Inflammatory macrophage (primary cell): Measurements from ENCODE around the gene GUCD1.
"Not testable (repeated sequence)": the region's sequence is repeated elsewhere in the genome, so short reads cannot be mapped to it uniquely, and the experiment has no call there.

ENCODE experiments used
- DNase-seq, 2 donors: peaks; one replicate each; pipeline ENCODE4 v3.0.0-alpha.2; 2020 to 2022

Gene GUCD1

DNA sequence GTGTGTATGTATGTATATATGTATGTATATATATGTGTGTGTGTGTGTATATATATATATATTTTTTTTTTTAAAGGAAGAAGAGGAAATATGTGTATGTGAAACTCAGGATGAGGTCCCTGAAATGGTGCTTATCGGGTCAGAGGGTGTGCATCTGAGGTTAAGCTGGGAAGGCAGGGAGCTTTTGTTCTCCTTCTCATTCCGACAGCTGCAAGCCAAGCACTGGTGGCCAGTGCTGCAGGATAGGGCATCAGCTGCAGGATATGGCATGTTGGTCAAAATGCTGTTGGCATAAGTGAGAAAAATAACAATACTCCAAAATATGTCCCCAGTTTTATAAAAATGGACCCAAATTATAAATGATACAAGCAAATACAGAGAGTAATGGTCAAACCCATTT is 8.3 kb upstream of the GUCD1 start:
- DNase-seq = no peak

GRCh38 chr22:24559471-24559870 is 4.5 kb upstream of the GUCD1 start:
- no peak for DNase-seq

- DNase-seq = peak; percentile 99 to 100
Measured at GRCh38 chr22:24555165-24556039, 464 bp upstream of the GUCD1 start, which contains the start of gene SNRPD3. SNRPD3 (plus strand) TSS chr22:24555999; CDS start chr22:24557675, 1,676 bp downstream.

GRCh38 chr22:24553597-24554312 is 1.2 kb downstream of the GUCD1 start:
- DNase-seq = no peak

GRCh38 chr22:24552503-24553286 is 2.2 kb downstream of the GUCD1 start:
- DNase-seq = not testable (repeated sequence)

GRCh38 chr22:24550902-24551435 is 4.0 kb downstream of the GUCD1 start:
- DNase-seq = no peak

- peak; percentile 72 to 79 for DNase-seq
Measured at GRCh38 chr22:24550028-24550901, 4.7 kb downstream of the GUCD1 start.

DNA sequence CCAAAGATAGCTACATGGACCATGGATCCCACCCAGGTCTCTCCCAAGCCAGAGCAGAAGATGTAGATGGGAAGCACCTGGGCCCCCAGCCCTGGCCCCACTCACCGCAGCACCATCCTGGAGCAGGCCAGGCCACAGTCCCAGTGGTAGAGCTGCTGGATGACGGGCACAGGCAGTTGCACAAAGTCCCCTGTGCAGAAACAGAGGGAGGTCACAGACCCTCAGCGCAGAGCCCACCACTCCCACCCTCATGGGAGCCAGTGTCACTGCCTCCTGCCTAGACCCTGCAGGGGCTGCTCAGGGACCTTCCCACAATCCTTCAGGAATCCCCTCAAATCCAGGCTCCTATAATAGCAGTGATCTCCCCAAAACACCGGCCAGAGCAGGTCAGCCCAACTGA is 6.1 kb downstream of the GUCD1 start:
- DNase-seq = no peak

DNA sequence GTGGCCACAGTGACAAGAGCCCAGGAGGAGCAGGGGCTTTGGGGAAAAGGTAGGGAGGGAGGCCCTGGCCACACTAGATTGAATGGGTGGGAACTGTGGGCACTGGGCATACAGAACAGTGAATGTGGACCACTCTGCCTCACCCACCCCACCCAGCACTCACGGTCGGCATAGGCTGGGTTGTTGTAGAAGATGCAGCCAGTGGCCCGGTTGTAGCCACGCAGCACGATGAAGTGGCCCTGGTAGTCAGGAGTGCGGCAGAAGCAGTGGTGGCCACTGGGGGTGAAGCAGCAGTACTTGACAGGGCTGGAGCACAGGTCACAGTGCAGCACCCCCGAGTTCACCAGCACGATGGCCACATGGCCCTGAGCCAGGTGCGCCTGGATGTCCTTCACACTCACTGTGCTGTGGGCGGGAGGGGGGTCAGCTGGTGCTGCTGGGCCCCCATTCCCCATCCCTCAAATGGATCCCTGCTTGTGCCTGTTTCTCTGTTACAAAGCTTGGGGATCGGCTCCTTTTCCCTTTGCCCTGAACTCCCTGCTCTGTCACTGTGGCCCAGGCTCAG is 11.2 kb downstream of the GUCD1 start:
- no peak for DNase-seq

DNA sequence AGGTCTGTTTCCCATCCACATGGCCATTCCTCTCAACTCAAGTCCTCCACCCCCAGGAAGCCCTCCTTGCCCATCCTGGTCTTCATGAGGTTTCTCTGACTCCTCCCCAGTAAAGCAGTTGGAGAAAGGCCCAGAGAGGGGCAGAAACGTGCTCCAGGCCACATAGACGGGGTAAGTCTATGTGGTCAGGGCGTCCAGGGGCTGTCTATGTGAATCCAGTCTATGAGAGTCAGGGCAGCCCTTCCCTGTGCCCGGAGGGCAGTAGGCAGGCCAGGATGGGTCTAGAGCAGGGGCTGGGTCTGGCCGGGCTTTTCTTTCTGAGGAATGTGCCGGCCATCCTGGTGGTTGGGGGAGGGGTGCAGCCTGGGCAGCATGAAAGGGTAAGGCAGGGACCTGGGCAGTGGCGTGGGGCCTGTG is 11.7 kb downstream of the GUCD1 start:
- DNase-seq = no peak

- no peak for DNase-seq
Measured at GRCh38 chr22:24542641-24543040, 12.3 kb downstream of the GUCD1 start.

- DNase-seq = no peak
Measured at GRCh38 chr22:24541681-24542515, 13.0 kb downstream of the GUCD1 start.

DNA sequence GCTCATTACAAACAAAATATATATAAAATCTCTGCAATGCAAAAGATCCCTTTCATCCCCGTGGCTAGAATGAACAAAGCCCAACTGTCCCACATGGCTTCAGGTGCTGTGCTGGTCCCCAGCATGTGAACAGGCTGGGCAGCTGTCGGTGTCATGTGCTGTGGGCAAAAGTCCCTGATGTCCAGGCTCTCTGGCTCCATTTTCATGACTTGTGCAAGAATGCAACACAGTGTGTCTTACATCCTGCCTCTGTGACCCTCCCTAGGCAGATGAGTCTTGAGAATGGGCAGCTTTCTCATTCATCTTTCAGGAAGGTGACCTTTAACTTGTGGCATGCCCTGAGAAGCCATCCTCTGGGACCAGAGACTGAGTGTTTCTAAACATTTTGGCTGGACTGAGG is 14.5 kb downstream of the GUCD1 start:
- no peak for DNase-seq

- DNase-seq = no peak
Measured at GRCh38 chr22:24536089-24536488, 18.8 kb downstream of the GUCD1 start.

- DNase-seq = no peak
Measured at GRCh38 chr22:24535348-24535747, 19.6 kb downstream of the GUCD1 start.

GRCh38 chr22:24532075-24532474 is 22.9 kb downstream of the GUCD1 start:
- no peak for DNase-seq

GRCh38 chr22:24530968-24531367 is 24.0 kb downstream of the GUCD1 start:
- DNase-seq = not testable (repeated sequence)

- DNase-seq = no peak
Measured at GRCh38 chr22:24529898-24530297, 25.0 kb downstream of the GUCD1 start.

DNA sequence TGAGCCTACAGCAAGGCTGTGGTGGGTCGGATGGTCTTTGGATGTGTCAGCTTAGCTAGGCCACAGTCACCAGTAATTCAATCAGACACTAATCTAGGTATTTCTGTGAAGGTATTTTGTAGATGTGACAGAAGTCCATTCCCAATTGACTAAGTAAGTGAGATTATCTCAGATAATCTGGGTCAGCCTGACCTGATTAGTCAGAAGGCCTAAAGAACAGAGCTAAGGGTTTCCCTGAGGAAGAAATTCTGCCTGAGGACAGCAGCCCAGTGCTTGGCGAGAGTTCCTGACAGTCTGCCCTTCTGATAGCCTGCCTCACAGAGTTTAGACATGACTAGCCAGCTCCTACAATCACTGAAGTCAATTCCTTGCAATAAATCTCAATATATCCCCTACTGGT is 28.7 kb downstream of the GUCD1 start:
- DNase-seq = no peak

DNA sequence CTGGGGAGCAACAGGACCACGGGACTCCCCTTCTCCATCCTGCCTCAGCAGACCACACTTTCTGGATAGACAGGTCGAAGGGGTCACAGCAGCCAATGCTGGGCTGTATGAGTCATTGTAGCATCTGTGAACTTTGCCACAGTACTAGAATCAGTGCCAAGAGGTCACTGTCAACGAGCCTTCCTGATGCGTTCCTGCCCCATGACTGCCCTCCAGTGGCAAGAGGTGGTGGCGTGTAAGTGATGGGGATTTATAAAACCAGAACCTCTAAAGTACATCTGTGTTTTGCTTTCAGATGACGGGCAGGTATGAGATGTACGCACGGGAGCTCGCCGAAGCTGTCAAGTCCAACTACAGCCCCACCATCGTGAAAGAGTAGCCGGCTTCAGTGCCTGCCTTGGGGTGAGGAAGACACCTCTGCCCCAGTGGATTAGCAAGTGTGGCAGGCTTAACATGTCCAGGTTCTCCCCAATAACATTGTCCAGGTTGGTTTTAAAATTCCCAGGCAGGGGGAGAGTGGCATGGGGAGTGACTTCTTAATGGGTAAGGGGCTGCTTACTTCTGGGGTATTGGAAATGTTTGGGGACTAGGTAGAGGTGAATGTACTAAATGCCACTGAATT is 29.4 kb downstream of the GUCD1 start:
- peak; percentile 82 to 89 for DNase-seq
